Fibroblast of villous mesenchyme (primary cell): ENCODE results near the gene CAPN1. TPM values are rescaled to one million over a fixed set of nuclear protein-coding genes. Genes with fewer than 3 reads are reported as not detected.

Experiments
- DNase-seq: peaks from one replicate; pipeline ENCODE4 v3.0.0-alpha.2; 2010; ENCODE audit warnings: low read depth
- H3K4me3 ChIP-seq: 2 replicates; pipeline ENCODE4 v1.5.1; 2011; ENCODE audit warnings: low read depth, mild to moderate bottlenecking, low read length
- CTCF ChIP-seq: IDR thresholded peaks from 2 replicates; pipeline ENCODE4 v1.5.1; 2012; ENCODE audit warnings: low read depth, mild to moderate bottlenecking, low read length; ENCODE audit not compliant: insufficient read depth
- small RNA-seq: library from RNA; depleted of rRNA; stranded (forward); fragments of <200 nt; gene quantifications from one replicate; pipeline ENCODE3, GENCODE V24; 2012
- total RNA-seq: library from RNA; depleted of rRNA; stranded (reverse); fragments of >200 nt; gene quantifications from 2 replicates; pipeline ENCODE4 v1.2.3, GENCODE V29; 2012

Gene CAPN1
- total RNA-seq, 1 donor: 123 TPM

GRCh38 chr11:65260302-65260701 is 78.6 kb downstream of the CAPN1 start:
- no peak overlapping the region for H3K4me3 ChIP-seq
- no peak for DNase-seq
- no peak for TF ChIP-seq CTCF

GRCh38 chr11:65260756-65261590 is 79.2 kb downstream of the CAPN1 start:
- H3K4me3 ChIP-seq: peak overlapping the region; percentile 73
- no peak for TF ChIP-seq CTCF
- DNase-seq: no peak

Small RNA genes within 50 kb of the gene (small RNA-seq; reads per million reads assigned to genes)
- gene HIGD1AP10 (not detected), gene PDCL2P2 (not detected), gene RNU2-23P (69.3 reads per million, percentile 96 among the genes with 10 or more reads in this experiment)

Other genes starting within 250 kb of the CAPN1 start
- gene GPHA2, start 246.0 kb upstream of the CAPN1 start, total RNA-seq: not detected in 2 replicates
- not detected in 2 replicates for gene MAJIN, start 209.8 kb upstream of the CAPN1 start, total RNA-seq
- 0.86 and 1.3 TPM in 2 replicates for gene BATF2, start 185.0 kb upstream of the CAPN1 start, total RNA-seq
- gene ARL2, start 167.8 kb upstream of the CAPN1 start, total RNA-seq: 44.5 and 73.4 TPM in 2 replicates
- 12.5 and 14.5 TPM in 2 replicates for gene SNX15, start 154.5 kb upstream of the CAPN1 start, total RNA-seq
- gene SAC3D1, start 140.7 kb upstream of the CAPN1 start, total RNA-seq: 10.4 and 13.5 TPM in 2 replicates
- 23.7 and 27.4 TPM in 2 replicates for gene NAALADL1, start 123.4 kb upstream of the CAPN1 start, total RNA-seq
- gene CDCA5, start 97.9 kb upstream of the CAPN1 start, total RNA-seq: 7.4 and 15.5 TPM in 2 replicates
- 28.9 and 46.7 TPM in 2 replicates for gene ZFPL1, start 97.7 kb upstream of the CAPN1 start, total RNA-seq
- gene VPS51, start 85.7 kb upstream of the CAPN1 start, total RNA-seq: 104 and 169 TPM in 2 replicates
- gene TM7SF2, start 70.1 kb upstream of the CAPN1 start, total RNA-seq: 31.6 and 45.8 TPM in 2 replicates
- gene ZNHIT2, start 64.2 kb upstream of the CAPN1 start, total RNA-seq: 11.2 and 15.1 TPM in 2 replicates
- 137 and 279 TPM in 2 replicates for gene FAU, start 59.8 kb upstream of the CAPN1 start, total RNA-seq
- 41.2 and 54.4 TPM in 2 replicates for gene MRPL49, start 59.6 kb upstream of the CAPN1 start, total RNA-seq
- 13.0 and 13.5 TPM in 2 replicates for gene SYVN1, start 47.4 kb upstream of the CAPN1 start, total RNA-seq
- gene SPDYC, start 11.7 kb upstream of the CAPN1 start, total RNA-seq: not detected in 2 replicates
- gene POLA2, start 80.0 kb downstream of the CAPN1 start, total RNA-seq: 7.1 and 12.1 TPM in 2 replicates
- 21.3 and 32.8 TPM in 2 replicates for gene CDC42EP2, start 132.9 kb downstream of the CAPN1 start, total RNA-seq
- gene DPF2, start 151.9 kb downstream of the CAPN1 start, total RNA-seq: 47.0 and 60.9 TPM in 2 replicates
- gene TIGD3, start 172.8 kb downstream of the CAPN1 start, total RNA-seq: under 0.01 TPM in 1 of 2 replicates, not detected in the other
- 1.7 and 2.9 TPM in 2 replicates for gene SLC25A45, start 200.7 kb downstream of the CAPN1 start, total RNA-seq
- 44.5 and 60.6 TPM in 2 replicates for gene FRMD8, start 204.7 kb downstream of the CAPN1 start, total RNA-seq
- gene NEAT1, start 240.9 kb downstream of the CAPN1 start, total RNA-seq: 413 and 487 TPM in 2 replicates